SHP77 (cell line): Measurements from ENCODE around the gene C2orf80.
A peak's percentile ranks its signal among the peaks of the same experiment; 100 is the strongest.
"Not testable (repeated sequence)": the region's sequence is repeated elsewhere in the genome, so short reads cannot be mapped to it uniquely, and the experiment has no call there.

Experiments used
- DNase-seq, 2 experiments: peaks; one replicate each; lab custom pipeline; 2025; lab: John Stamatoyannopoulos, UW

Gene C2orf80

DNA sequence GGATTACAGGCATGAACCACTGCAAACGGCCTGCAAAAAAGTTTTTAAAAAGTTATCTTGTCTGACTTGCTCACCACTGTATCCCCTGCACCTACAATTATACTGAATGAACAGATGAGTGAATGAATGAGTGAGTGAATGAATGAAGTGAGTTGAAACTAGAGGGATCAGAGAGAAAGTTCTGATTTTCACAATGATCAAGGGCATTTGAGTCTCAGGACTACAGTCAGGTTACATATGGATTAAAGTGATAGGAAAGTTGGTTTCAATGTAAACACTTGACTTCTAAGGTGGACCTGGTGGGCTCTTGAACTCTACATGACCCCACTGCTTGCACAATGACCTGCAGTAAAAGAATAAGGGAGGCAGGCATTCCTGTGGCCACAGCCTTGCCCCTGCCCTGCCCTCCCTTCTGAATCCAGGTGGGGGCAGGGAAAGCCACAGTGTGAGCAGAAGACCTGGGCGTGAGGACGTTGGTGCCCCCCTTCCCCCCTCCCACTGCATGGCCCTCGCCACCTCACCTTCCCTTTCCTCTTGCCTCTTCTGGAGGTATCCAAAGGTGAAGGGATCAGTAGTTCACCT lies 10.7 kb downstream of the C2orf80 start:
- DNase-seq, result no peak

DNA sequence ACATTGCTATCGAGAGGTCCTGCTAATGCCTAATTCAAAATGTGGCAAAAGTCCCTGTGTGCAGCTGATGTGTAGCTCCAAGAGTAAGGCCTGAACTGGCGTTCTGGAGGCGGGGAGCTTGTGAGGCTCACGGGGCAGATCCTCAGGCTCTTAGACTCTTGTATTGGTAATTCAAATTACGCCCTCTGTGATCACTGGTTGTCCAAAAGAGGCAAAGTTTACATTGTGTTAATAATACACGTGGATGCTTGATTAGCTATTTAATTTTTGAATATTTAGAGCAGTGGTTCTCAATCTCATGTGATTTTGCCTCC lies 14.0 kb downstream of the C2orf80 start:
- DNase-seq, result peak in 1 of 2 experiments; percentile 7

DNA sequence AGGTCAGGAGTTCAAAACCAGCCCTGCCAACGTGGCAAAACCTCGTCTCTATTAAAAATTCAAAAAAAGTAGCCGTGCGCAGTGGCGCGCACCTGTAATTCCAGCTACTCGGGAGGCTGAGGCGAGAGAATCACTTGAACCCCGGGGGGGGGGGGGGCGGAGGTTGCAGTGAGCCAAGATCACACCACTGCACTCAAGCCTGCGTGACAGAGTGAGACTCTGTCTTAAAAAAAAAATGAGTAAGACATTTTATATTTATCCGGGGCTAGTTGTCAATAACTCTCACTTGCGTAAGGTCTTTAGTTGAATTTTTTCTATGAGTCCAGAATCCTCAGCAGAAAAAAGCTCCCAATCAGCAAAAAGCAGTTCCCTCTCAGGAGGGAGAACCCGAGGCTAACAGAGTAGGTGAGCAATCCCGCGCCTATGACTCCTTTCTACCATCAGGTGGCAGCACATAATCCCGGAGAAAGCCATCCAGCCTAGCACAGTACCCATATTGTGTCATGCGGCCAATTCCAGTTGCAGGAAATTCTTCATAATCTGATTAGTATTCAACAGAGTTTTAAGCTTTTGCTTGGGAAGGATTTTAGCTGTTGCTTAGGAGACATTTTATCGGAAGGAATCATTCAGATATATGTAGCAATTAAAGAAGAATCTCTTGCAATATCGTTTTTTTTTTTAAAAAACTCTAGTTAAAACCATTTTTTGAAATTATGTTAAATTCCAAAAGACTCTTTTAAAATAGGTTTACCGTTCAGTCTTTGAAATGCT lies 14.6 kb downstream of the C2orf80 start:
- DNase-seq, result peak; percentile 67 to 83

DNA sequence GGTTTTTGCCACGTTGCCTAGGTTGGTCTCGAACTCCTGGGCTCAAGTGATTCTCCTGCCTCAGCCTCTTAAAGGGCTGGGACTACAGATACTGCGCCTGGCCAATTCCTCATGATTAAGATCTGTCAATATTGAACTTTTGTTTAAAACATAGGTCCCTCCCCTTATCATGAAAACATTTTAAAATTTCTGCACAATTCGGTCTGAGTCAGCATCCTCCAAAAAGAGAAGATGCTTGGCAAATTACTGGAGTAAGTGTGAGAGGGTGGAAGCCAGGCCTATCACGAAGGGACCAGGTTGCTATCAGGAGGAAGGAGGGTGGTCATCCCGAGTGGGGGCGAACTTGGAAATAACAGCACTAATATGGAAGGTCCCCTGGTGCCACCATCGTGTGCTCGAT lies 15.7 kb downstream of the C2orf80 start:
- no peak for DNase-seq

DNA sequence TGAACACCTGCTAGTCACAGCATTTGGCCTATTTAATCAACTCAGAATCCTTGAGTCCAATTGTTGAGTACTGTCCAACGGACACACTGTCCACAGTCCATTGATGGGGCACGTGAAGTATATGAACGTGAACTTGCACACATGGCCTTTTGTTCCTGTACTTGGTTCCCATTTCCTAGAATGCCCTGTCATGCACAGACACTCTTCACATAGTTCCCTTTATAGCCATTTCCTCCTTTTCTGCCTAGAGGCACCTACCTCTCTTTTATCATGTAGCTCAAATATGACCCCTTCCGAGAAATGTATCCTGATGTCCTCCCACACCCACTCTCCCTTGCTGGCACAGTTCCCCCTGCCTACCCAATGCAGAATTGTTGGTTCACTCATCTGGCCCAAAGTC lies 17.7 kb downstream of the C2orf80 start:
- no peak for DNase-seq

DNA sequence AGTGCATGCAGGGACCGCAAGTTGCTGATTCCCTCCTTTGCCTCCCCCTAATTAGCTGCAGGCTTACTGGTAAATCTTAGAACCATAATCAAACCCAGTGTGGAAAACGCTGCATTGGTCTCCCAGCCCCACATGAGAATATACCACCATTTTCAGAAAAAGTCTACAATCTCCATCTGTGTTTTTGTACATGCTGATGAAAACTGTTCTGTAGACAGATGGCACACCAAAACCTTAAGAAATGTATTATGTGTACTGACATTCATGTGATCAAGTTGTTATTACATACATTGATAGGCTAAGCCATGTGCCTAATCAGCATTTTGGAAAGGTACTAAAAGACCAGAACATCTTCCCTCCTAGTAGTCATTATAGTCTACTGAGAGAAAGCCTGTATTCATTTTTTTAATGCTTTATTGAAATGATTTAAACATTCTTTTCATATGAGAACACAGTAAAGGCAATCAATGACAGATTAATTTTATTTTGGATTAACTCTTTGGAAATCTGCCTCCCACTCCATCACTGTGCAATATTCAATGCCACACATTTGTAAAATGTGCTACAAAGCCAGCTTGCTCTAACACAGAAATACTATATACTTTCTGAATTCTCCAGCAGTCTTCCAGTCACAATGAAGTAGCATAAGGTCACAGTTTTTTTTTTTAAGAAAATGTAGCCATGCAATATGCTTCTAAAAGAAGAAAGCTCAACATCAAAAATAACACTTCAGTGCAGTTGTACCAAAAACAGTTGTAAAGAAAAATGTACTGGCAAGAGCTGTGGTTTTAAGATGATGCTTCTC lies 24.7 kb downstream of the C2orf80 start:
- DNase-seq, result no peak

DNA sequence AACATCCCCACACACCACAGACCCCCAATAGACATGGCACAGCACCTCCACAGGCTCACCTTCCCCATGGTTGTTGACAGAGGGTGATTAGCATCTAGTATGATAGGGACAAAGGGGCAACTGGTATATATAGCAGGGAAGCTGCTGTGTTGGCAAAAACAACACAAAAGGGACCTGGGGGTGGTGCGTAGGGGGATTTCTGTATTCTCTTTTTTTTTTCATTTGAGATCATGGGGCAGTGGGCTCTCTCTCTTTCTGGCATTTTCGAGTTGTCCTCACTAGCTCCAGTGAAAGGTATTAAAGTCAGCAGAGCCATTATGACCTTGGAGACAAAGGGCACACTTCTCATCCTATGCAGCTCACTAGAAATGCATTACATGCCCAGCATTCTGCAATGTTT lies 26.3 kb downstream of the C2orf80 start, which contains the start of gene CRYGA:
Gene CRYGA (minus strand): TSS at position 101 of the 400 bp plus-strand sequence. CDS start 33 bp downstream, at position 68.
- no peak for DNase-seq

DNA sequence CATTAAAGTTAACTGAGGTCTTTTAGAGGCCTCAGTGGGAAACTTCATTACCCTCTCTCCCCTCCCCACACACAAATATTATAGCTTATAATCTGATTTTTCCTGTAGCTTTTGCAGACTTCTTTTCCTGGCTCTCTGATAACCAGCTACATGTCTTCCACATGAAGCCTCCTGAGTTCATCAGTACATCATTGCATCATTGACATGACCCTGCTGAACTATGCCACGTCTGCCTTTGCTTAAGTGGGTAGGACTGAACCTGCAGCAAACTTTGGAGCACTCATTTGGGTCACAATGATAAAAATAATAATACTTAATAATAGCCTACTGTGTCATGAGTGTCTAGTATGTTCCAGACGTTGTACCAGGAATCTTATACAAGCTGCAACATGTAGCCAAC lies 33.4 kb downstream of the C2orf80 start:
- DNase-seq, result no peak

DNA sequence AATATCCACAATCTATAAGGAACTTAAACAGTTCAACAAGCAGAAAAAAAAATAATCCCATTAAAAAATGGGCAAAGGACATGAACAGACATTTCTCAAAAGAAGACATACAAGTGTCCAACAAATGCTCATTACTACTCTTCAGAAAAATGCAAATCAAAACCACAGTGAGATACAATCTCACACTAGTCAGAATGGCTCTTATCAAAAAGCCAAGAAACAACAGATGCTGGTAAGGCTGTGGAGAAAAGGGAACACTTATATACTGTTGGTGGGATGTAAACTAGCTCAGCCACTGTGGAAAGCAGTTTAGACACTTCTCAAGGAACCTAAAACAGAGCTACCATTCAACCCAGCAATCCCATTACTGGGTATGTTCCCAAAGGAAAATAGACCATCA lies 36.7 kb downstream of the C2orf80 start:
- no peak for DNase-seq

DNA sequence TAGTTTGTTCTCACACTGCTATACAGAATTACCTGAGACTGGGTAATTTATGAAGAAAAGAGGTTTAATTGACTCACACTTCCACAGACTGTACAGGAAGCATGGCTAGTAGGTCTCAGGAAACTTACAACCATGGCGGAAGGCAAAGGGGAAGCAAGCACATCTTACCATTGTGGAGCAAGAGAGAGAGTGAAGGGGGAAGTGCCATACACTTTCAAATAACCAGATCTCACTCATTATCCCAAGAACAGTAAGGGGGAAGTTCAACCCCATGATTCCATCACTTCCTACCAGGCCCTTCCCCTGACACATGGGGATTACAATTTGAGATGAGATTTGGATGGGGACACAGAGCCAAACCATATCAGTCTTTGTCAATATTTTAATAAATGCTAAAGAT lies 38.9 kb downstream of the C2orf80 start:
- DNase-seq, result no peak

DNA sequence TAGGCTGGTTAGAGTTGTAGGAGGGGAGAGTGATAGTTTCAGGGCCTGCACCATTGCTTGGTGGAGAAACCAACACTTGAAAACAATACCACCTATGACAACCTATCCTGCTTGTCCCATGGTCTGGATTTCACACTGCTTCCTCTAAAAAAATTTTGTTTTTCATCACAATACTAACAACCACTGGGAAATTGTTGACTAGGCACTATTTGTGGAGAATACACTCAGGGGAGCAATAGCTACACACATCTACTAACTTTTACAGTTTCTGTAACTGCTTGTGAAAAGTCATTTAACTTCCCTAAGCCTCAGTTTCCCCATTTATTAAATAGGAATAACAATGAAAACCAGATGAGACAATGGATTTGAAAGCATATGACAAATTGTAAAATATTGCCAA lies 39.7 kb downstream of the C2orf80 start:
- DNase-seq, result no peak

DNA sequence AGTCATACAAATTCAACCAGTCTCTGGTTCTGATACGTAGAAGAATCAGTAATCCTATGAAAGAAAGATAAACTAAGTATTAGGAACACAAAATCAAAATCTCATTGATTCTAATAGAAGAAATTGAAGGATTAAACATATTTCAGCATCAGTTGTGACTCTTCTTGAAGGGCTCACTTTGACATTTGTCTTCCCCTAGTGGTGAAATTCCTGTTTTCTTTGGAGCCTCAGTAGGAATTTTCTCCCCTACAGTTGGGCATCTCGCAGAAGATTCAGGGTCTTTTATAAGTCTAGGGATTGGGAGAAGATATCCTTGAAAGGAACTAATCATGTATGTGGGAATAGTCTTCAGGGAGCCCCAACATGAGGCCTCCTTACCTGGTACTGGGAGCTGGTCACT lies 41.0 kb downstream of the C2orf80 start:
- DNase-seq, result no peak

DNA sequence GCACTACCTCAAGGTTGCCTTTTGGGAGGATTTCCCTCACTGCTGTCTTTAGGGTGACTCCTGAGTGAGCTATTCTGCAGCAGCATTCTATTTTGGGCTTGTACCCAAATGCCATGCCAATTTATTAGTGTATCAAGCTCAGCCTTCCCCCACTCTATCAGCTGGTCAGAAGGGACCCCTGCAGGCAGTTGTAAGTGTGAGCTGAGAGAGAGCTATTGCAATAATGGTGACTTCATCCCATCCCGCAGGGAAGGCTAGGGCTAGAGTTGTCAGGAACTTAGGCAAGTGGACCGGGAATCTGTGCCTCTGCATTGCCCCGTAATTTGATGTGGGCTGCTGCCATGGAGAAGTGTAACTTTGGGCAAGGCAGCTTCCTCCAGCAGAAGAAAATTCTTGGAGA lies 42.1 kb downstream of the C2orf80 start:
- no peak for DNase-seq

DNA sequence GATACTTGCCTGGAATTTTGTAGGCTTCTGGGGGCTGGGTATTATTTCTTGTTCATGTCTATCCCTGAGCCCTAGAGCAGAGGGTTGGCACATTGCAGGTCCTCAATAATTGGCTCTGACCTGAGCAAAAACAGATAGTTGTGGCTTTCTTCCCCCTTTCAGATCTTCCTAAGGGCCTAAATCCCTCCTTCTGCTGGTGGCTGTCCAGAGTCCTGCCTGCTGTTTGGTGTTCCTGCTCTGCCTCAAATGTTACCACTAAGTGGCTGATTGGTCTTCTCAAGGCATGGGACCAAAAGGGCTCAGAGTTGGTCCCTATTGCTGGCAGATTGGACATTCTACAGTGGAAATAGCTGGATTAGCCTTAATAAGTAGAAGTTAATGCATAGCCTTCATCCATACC lies 42.8 kb downstream of the C2orf80 start:
- no peak for DNase-seq

DNA sequence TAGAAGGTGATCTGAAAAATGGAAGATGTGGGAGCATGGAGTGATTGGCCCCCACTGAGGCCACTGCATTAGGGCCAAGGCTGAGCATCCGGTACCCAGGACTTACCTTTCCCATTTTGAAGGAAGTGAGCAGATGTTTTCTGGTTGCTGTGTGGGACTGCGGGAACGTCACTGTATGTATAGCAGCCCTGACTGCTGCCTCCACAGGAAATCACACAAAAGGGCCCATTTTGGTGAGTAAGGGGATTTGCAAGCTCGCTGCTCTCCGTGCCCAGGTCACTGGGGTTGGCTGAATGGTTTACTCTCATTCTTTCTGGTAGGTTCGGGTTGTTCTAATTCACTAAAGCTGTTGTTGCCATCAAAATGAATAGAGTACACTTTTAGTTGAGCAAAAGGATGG lies 43.8 kb downstream of the C2orf80 start, which contains the start of gene CRYGB:
Gene CRYGB (minus strand): TSS at position 153 of the 400 bp plus-strand sequence. CDS start 38 bp downstream, at position 115.
- no peak for DNase-seq

DNA sequence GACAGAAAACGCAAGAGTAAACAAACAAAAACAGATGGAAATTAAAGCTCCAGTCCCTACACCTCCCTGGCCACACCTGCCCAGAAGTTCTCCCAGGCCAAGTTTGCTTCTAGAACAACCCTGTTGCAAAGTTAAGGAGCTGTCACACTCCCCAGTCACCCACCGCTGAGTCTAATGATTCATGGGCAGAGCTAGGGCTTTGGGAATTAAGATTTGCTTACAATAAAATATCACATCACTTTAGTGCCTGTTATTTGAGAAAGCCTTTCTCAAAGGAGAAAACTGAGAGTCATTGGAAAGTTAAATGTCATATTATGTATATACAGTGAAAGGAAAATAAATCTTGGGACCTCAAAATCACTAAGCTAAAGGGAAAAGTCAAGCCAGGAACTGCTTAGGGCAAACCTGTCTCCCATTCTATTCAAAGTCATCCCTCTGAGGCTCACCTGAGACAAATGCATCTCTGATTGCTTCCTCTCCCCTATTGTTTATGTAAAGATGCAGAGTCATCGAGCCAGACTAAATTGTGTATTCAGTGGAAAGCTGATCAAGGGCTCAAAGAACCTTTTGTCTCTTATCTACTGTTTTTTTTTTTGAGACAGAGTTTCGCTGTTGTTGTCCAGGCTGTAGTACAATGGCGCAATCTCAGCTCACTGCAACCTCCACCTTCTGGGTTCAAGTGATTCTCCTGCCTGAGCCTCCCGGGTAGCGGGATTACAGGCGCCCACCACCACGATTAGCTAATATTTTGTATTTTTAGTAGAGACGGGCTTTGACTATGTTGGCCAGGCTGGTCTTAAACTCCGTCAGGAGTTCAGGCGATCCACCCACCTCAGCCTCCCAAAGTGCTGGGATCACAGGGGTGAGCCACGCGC lies 46.7 kb downstream of the C2orf80 start:
- no peak for DNase-seq

DNA sequence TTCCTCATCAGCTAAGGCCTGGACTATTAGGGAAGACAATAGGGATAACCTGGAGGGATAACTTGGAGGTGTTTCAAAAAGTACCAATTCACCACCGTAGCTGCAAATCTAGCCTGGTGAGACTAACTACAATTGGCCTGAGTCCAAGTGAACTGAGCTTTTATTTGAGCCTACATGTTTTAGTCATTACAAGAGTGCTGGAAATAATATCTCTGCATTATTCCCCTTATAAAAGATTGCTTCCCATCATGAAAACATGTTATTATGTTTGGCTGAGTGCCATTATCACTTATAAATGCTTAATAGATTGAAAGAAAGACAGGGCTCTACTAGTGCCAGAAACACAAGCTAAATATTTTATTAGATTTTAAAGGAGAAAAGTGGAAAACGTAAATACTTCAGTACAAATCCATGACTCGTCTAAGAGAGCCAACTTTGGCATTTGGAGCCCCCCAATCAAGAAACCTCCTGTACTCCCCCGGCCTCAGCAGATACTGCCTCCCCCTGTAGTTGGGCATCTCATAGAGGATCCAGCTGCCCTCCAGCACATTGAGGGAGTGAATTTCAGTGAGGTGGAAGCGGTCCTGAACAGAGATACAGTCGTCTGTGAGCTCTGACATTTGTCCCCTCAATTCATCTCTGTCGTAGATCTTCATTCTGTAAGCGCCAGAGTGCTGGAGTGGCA lies 47.4 kb downstream of the C2orf80 start:
- DNase-seq, result no peak

DNA sequence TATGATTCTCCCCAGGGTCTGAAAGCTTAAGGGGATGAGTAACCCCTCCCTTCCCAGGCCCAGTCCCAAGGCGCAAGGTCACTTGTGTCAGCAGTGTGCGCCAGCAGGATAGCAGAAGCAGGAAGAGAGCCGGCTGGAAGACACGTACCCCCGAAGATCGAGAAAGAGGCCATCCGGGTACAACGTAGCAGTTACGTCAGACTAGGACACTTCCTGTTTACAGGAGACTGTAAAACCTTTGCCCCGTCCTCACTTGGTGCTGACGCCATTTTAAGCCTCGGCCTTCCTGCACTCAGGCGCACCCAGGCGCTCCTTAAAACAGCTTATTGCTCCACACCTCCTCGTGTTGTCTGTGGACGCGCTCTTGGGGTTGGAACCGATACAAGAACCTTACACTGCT lies 50.4 kb downstream of the C2orf80 start:
- no peak for DNase-seq

DNA sequence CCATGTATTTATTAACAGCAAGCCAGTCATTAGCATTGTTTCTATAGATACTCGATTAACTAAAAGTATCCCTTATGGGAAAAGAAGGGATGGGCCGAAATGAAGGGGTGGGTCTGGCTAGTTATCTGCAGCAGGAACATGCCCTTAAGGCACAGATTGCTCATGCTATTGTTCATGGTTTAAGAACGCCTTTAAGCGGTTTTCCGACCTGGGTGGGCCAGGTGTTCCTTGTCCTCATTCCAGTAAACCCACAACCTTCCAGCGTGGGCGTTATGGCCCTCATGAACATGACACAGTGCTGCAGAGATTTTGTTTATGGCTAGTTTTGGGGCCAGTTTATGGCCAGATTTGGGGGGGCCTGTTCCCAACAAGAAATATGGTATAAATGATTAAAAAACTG lies 51.5 kb downstream of the C2orf80 start:
- DNase-seq, result not testable (repeated sequence)

DNA sequence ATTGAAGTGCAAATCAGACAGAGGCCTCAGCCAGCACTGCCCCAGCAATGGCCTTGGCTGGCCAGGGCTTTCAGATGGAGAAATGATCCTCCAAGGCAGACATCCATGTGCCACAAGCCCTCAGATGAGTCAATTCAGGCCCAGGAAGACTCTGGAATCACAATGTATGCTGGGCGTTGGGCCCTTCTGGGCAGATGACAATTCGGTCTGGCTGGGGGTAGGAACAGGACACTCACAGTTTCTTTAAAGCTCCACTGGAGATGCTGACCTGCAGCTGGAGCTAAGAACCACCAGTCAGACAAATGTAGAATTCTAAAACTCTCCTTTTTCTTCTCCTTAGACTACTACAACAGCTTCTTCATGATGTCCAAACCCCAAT lies 53.1 kb downstream of the C2orf80 start:
- DNase-seq, result no peak
